ENCODE measurements around the gene ZMYND8.

DNA sequence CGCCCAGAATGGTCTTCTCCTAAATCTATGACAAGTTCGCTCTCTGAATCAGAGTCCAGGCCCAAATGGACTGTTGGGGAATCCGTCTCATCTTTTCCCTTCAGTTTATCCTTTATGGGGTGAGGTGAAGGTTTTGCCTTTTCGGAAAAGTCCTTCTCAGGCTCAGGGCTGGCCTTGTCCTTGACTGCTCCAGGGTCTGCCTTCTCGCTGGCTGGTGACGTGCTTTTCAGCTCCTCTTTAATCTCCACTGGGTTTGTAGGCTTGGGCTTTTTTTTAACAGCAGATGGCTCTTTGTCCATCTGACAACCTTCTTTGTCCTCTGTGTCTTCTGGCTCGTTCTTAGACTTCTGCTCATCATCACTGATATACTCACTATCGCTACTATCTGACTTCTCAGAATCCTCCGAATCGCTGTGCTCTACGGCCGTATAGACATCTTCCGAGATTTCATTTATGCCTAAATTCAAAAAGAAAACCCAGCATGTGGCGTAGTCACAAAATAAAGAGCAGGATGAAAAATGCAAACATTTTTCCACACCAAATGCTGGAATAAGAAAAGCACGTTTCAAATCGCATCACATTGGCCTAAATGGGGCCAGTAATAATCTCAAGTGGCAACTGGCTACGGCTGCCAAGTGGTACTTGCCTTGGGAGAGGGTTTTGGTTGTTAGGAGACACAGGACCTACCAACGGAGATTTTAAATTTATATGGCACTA lies 110.3 kb downstream of the ZMYND8 start:
- TF ChIP-seq POLR2A (IDR thresholded peaks at IDR 0.05) = no peak
- TF ChIP-seq, protein P1, sequence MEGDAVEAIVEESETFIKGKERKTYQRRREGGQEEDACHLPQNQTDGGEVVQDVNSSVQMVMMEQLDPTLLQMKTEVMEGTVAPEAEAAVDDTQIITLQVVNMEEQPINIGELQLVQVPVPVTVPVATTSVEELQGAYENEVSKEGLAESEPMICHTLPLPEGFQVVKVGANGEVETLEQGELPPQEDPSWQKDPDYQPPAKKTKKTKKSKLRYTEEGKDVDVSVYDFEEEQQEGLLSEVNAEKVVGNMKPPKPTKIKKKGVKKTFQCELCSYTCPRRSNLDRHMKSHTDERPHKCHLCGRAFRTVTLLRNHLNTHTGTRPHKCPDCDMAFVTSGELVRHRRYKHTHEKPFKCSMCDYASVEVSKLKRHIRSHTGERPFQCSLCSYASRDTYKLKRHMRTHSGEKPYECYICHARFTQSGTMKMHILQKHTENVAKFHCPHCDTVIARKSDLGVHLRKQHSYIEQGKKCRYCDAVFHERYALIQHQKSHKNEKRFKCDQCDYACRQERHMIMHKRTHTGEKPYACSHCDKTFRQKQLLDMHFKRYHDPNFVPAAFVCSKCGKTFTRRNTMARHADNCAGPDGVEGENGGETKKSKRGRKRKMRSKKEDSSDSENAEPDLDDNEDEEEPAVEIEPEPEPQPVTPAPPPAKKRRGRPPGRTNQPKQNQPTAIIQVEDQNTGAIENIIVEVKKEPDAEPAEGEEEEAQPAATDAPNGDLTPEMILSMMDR (IDR thresholded peaks at IDR 0.05) = no peak

Data from testis (tissue), 2 donors.